Measurements from ENCODE around the gene SLC35F1. TPM values are rescaled to one million over a fixed set of nuclear protein-coding genes. Genes with fewer than 3 reads are reported as not detected.
"Not testable (repeated sequence)": the region's sequence is repeated elsewhere in the genome, so short reads cannot be mapped to it uniquely, and the experiment has no call there.

SLC35F1 gene
- 19.2 TPM for polyA plus RNA-seq (2013, experiment 1 of 2)
- polyA plus RNA-seq (2013, experiment 2 of 2): 15.4 TPM

- Histone ChIP-seq H3K27ac (ENCODE audit: low read depth, low read length, severe bottlenecking) (peak within 1 kb of the TSS; percentile 53), H3K4me3 (ENCODE audit: extremely low read depth, insufficient read depth, low read length, poor library complexity, severe bottlenecking) (peak within 1 kb of the TSS; percentile 64), H3K4me1 (ENCODE audit: control insufficient read depth, insufficient read depth, low read length, poor library complexity, severe bottlenecking) (no peaks in the 10 kb centered on the region), H3K36me3 (ENCODE audit: control insufficient read depth, insufficient read depth, low read length) (no peaks in the 10 kb centered on the region), H3K9me3 (ENCODE audit: control insufficient read depth, low read length) (no peaks in the 10 kb centered on the region)
- WGBS, 2 experiments (ENCODE audit: insufficient coverage in 2 of 2): 0 to 1% methylated on average over 25 to 65 of the region's 82 CpGs
Measured at GRCh38 chr6:117906958-117907600, at the start of gene SLC35F1. SLC35F1 (plus strand) TSS chr6:117907264.

GRCh38 chr6:117858601-117859000 is 48.5 kb upstream of the SLC35F1 start:
- not testable (repeated sequence) for H3K4me3 ChIP-seq (ENCODE audit: extremely low read depth, insufficient read depth, low read length, poor library complexity, severe bottlenecking); H3K27ac ChIP-seq (ENCODE audit: low read depth, low read length, severe bottlenecking); H3K9me3 ChIP-seq (ENCODE audit: control insufficient read depth, low read length); H3K4me1 ChIP-seq (ENCODE audit: control insufficient read depth, insufficient read depth, low read length, poor library complexity, severe bottlenecking); H3K36me3 ChIP-seq (ENCODE audit: control insufficient read depth, insufficient read depth, low read length)
- WGBS, 2 experiments (ENCODE audit: insufficient coverage in 2 of 2): 80 to 89% methylated on average over 1 of the region's 2 CpGs

- 100% methylated on average over 1 of the region's 3 CpGs; no CpG with 5 or more reads in 1 of the 2 experiments for WGBS, 2 experiments (ENCODE audit: insufficient coverage in 2 of 2)
- H3K36me3 ChIP-seq (ENCODE audit: control insufficient read depth, insufficient read depth, low read length): no peaks in the 10 kb centered on the region
- H3K27ac ChIP-seq (ENCODE audit: low read depth, low read length, severe bottlenecking): no peak overlapping the region
- peaks cover 5% of the 10 kb centered on the region for H3K9me3 ChIP-seq (ENCODE audit: control insufficient read depth, low read length)
- no peaks in the 10 kb centered on the region for H3K4me1 ChIP-seq (ENCODE audit: control insufficient read depth, insufficient read depth, low read length, poor library complexity, severe bottlenecking)
- no peak overlapping the region for H3K4me3 ChIP-seq (ENCODE audit: extremely low read depth, insufficient read depth, low read length, poor library complexity, severe bottlenecking)
Measured at GRCh38 chr6:117861545-117861944, 45.5 kb upstream of the SLC35F1 start.

- Histone ChIP-seq H3K36me3 (ENCODE audit: control insufficient read depth, insufficient read depth, low read length) (no peaks in the 10 kb centered on the region), H3K4me1 (ENCODE audit: control insufficient read depth, insufficient read depth, low read length, poor library complexity, severe bottlenecking) (no peaks in the 10 kb centered on the region), H3K4me3 (ENCODE audit: extremely low read depth, insufficient read depth, low read length, poor library complexity, severe bottlenecking) (no peak overlapping the region), H3K27ac (ENCODE audit: low read depth, low read length, severe bottlenecking) (no peak overlapping the region), H3K9me3 (ENCODE audit: control insufficient read depth, low read length) (peaks cover 8% of the 10 kb centered on the region)
- 37 to 77% methylated on average over 2 of the region's 4 CpGs for WGBS, 2 experiments (ENCODE audit: insufficient coverage in 2 of 2)
Measured at GRCh38 chr6:117866561-117866960, 40.5 kb upstream of the SLC35F1 start.

GRCh38 chr6:117870486-117871242 is 36.4 kb upstream of the SLC35F1 start:
- no peak overlapping the region for H3K4me3 ChIP-seq (ENCODE audit: extremely low read depth, insufficient read depth, low read length, poor library complexity, severe bottlenecking)
- H3K9me3 ChIP-seq (ENCODE audit: control insufficient read depth, low read length): peaks cover 8% of the 10 kb centered on the region
- 57 to 93% methylated on average over 1 of the region's 4 CpGs for WGBS, 2 experiments (ENCODE audit: insufficient coverage in 2 of 2)
- no peaks in the 10 kb centered on the region for H3K36me3 ChIP-seq (ENCODE audit: control insufficient read depth, insufficient read depth, low read length)
- H3K4me1 ChIP-seq (ENCODE audit: control insufficient read depth, insufficient read depth, low read length, poor library complexity, severe bottlenecking): no peaks in the 10 kb centered on the region
- no peak overlapping the region for H3K27ac ChIP-seq (ENCODE audit: low read depth, low read length, severe bottlenecking)

- Histone ChIP-seq H3K4me1 (ENCODE audit: control insufficient read depth, insufficient read depth, low read length, poor library complexity, severe bottlenecking) (no peaks in the 10 kb centered on the region), H3K9me3 (ENCODE audit: control insufficient read depth, low read length) (no peaks in the 10 kb centered on the region), H3K27ac (ENCODE audit: low read depth, low read length, severe bottlenecking) (no peak overlapping the region), H3K36me3 (ENCODE audit: control insufficient read depth, insufficient read depth, low read length) (no peaks in the 10 kb centered on the region), H3K4me3 (ENCODE audit: extremely low read depth, insufficient read depth, low read length, poor library complexity, severe bottlenecking) (no peak overlapping the region)
- WGBS, 2 experiments (ENCODE audit: insufficient coverage in 2 of 2): 78% methylated on average over 1 of the region's 1 CpG; no CpG with 5 or more reads in 1 of the 2 experiments
Measured at GRCh38 chr6:117880824-117881223, 26.2 kb upstream of the SLC35F1 start.

- no peaks in the 10 kb centered on the region for H3K9me3 ChIP-seq (ENCODE audit: control insufficient read depth, low read length)
Measured at GRCh38 chr6:117890172-117890571, 16.9 kb upstream of the SLC35F1 start.

GRCh38 chr6:117906507-117906957 is 532 bp upstream of the SLC35F1 start:
- H3K27ac ChIP-seq (ENCODE audit: low read depth, low read length, severe bottlenecking): no peak overlapping the region
- H3K36me3 ChIP-seq (ENCODE audit: control insufficient read depth, insufficient read depth, low read length): no peaks in the 10 kb centered on the region
- WGBS, 2 experiments (ENCODE audit: insufficient coverage in 2 of 2): 16 to 63% methylated on average over 4 to 10 of the region's 14 CpGs
- no peaks in the 10 kb centered on the region for H3K9me3 ChIP-seq (ENCODE audit: control insufficient read depth, low read length)
- no peaks in the 10 kb centered on the region for H3K4me1 ChIP-seq (ENCODE audit: control insufficient read depth, insufficient read depth, low read length, poor library complexity, severe bottlenecking)
- peak overlapping the region; percentile 64 for H3K4me3 ChIP-seq (ENCODE audit: extremely low read depth, insufficient read depth, low read length, poor library complexity, severe bottlenecking)

More at GRCh38 chr6:117890172-117890571, 16.9 kb upstream of the SLC35F1 start:
- H3K4me3 ChIP-seq (ENCODE audit: extremely low read depth, insufficient read depth, low read length, poor library complexity, severe bottlenecking): no peak overlapping the region
- H3K36me3 ChIP-seq (ENCODE audit: control insufficient read depth, insufficient read depth, low read length): no peaks in the 10 kb centered on the region
- no peaks in the 10 kb centered on the region for H3K4me1 ChIP-seq (ENCODE audit: control insufficient read depth, insufficient read depth, low read length, poor library complexity, severe bottlenecking)
- no peak overlapping the region for H3K27ac ChIP-seq (ENCODE audit: low read depth, low read length, severe bottlenecking)

GRCh38 chr6:117907601-117908245 is 659 bp downstream of the SLC35F1 start:
- 0 to 1% methylated on average over 45 to 67 of the region's 81 CpGs for WGBS, 2 experiments (ENCODE audit: insufficient coverage in 2 of 2)
- H3K4me3 ChIP-seq (ENCODE audit: extremely low read depth, insufficient read depth, low read length, poor library complexity, severe bottlenecking): peak overlapping the region; percentile 64
- no peak overlapping the region for H3K27ac ChIP-seq (ENCODE audit: low read depth, low read length, severe bottlenecking)
- no peaks in the 10 kb centered on the region for H3K9me3 ChIP-seq (ENCODE audit: control insufficient read depth, low read length)
- H3K36me3 ChIP-seq (ENCODE audit: control insufficient read depth, insufficient read depth, low read length): no peaks in the 10 kb centered on the region
- no peaks in the 10 kb centered on the region for H3K4me1 ChIP-seq (ENCODE audit: control insufficient read depth, insufficient read depth, low read length, poor library complexity, severe bottlenecking)

GRCh38 chr6:117908246-117909068 is 1.4 kb downstream of the SLC35F1 start:
- peak overlapping the region; percentile 64 for H3K4me3 ChIP-seq (ENCODE audit: extremely low read depth, insufficient read depth, low read length, poor library complexity, severe bottlenecking)
- H3K4me1 ChIP-seq (ENCODE audit: control insufficient read depth, insufficient read depth, low read length, poor library complexity, severe bottlenecking): no peaks in the 10 kb centered on the region
- WGBS, 2 experiments (ENCODE audit: insufficient coverage in 2 of 2): 2% methylated on average over 22 to 41 of the region's 45 CpGs
- H3K27ac ChIP-seq (ENCODE audit: low read depth, low read length, severe bottlenecking): no peak overlapping the region
- H3K9me3 ChIP-seq (ENCODE audit: control insufficient read depth, low read length): no peaks in the 10 kb centered on the region
- H3K36me3 ChIP-seq (ENCODE audit: control insufficient read depth, insufficient read depth, low read length): no peaks in the 10 kb centered on the region
